Cardiac septum (tissue), 1 donor: ENCODE data around the gene MED27. TPM values are rescaled to one million over a fixed set of nuclear protein-coding genes. Genes with fewer than 3 reads are reported as not detected.
A peak's percentile ranks its signal among the peaks of the same experiment; 100 is the strongest.

ENCODE experiments used
- DNase-seq: peaks from one replicate; pipeline ENCODE4 v3.0.0-alpha.2; 2020; ENCODE audit warnings: low spot score
- intact Hi-C: fragments of 100-400 bp; cut with DNase I; formaldehyde crosslinking; loops from one replicate; pipeline ENCODE4 v1.14.0; 2022
- total RNA-seq: library from RNA; stranded (reverse); fragmentation: NEBNext Ultra II Directional; extraction: Animal tissue kit (Norgen Biotek cat#: 25700); gene quantifications from one replicate; pipeline ENCODE4 v1.2.1, GENCODE V29; 2021
- donor health status: DM: no; HTN: no; CAD: no.

MED27 gene
- total RNA-seq, 1 donor from 2014 or later = 19.2 TPM

- intact Hi-C loops = no loop called here
These were observed 174.5 kb downstream of the MED27 start for GRCh38 chr9:131905144-131905543.

GRCh38 chr9:131899296-131900228 is 180.1 kb downstream of the MED27 start:
- intact Hi-C loops = no loop called here
- DNase-seq = no peak

More at GRCh38 chr9:131905144-131905543, 174.5 kb downstream of the MED27 start:
- DNase-seq = no peak

GRCh38 chr9:131892902-131893500 is 186.7 kb downstream of the MED27 start:
- intact Hi-C loops = no loop called here
- DNase-seq = no peak

GRCh38 chr9:131892162-131892707 is 187.4 kb downstream of the MED27 start:
- no peak for DNase-seq
- intact Hi-C loops = no loop called here

GRCh38 chr9:131891598-131891997 is 188.1 kb downstream of the MED27 start:
- intact Hi-C loops = no loop called here
- no peak for DNase-seq

GRCh38 chr9:131889437-131890251 is 190.0 kb downstream of the MED27 start:
- no peak for DNase-seq
- intact Hi-C loops = no loop called here

- DNase-seq = no peak
- intact Hi-C loops = no loop called here
These were observed 190.7 kb downstream of the MED27 start for GRCh38 chr9:131888923-131889322.

- intact Hi-C loops = no loop called here
- no peak for DNase-seq
These were observed 192.0 kb downstream of the MED27 start for GRCh38 chr9:131887680-131888079.

GRCh38 chr9:131886826-131887225 is 192.8 kb downstream of the MED27 start:
- no peak for DNase-seq
- intact Hi-C loops = no loop called here

GRCh38 chr9:131885144-131885609 is 194.5 kb downstream of the MED27 start:
- peak; percentile 63 for DNase-seq
- intact Hi-C loops = no loop called here

- DNase-seq = no peak
- intact Hi-C loops = no loop called here
These were observed 195.4 kb downstream of the MED27 start for GRCh38 chr9:131884222-131884621.

- no peak for DNase-seq
- intact Hi-C loops = no loop called here
These were observed 198.7 kb downstream of the MED27 start for GRCh38 chr9:131880833-131881583.

- intact Hi-C loops = no loop called here
- DNase-seq = no peak
These were observed 199.8 kb downstream of the MED27 start for GRCh38 chr9:131879911-131880290.

- intact Hi-C loops = no loop called here
- DNase-seq = no peak
These were observed 200.3 kb downstream of the MED27 start for GRCh38 chr9:131879181-131879910.

- intact Hi-C loops = no loop called here
- DNase-seq = no peak
These were observed 203.2 kb downstream of the MED27 start for GRCh38 chr9:131876486-131876885.

- intact Hi-C loops = no loop called here
These were observed 203.7 kb downstream of the MED27 start for GRCh38 chr9:131875828-131876485.

GRCh38 chr9:131874916-131875670 is 204.6 kb downstream of the MED27 start:
- DNase-seq = no peak
- intact Hi-C loops = no loop called here

More at GRCh38 chr9:131875828-131876485, 203.7 kb downstream of the MED27 start:
- no peak for DNase-seq
